NCI-H146 treated with DMSO at 0.1 percent for 48 hours (cell line): ENCODE measurements around the gene NEURL3.

ENCODE experiments used
- DNase-seq: peaks from one replicate; lab custom pipeline; 2025; ENCODE audit not compliant: unreplicated experiment; lab: John Stamatoyannopoulos, UW

The NEURL3 gene

DNA sequence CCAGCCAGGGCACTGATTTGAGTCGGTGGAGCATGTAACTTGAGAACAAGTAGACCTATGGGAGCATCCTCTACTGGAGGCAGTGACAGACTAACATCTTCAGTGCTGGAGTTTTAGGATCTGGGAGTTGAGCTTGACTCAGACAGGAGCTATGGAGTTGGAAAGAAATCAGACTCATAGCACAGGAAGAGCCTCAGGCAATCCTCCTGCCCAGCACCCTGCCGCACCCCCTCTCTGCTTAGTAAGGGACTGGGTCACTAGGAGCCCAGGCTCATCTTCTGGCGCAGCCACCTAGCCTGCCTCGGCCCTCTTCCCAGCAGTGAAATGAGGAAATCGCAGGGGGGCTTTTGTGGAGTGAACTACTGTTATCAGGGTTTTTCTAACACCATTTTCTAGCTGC lies 35.0 kb upstream of the NEURL3 start:
- DNase-seq = no peak

- no peak for DNase-seq
Measured at GRCh38 chr2:96539215-96539920, 34.2 kb upstream of the NEURL3 start.

GRCh38 chr2:96538487-96539214 lies 33.5 kb upstream of the NEURL3 start:
- no peak for DNase-seq

- no peak for DNase-seq
Measured at GRCh38 chr2:96537734-96538486, 32.8 kb upstream of the NEURL3 start.

DNA sequence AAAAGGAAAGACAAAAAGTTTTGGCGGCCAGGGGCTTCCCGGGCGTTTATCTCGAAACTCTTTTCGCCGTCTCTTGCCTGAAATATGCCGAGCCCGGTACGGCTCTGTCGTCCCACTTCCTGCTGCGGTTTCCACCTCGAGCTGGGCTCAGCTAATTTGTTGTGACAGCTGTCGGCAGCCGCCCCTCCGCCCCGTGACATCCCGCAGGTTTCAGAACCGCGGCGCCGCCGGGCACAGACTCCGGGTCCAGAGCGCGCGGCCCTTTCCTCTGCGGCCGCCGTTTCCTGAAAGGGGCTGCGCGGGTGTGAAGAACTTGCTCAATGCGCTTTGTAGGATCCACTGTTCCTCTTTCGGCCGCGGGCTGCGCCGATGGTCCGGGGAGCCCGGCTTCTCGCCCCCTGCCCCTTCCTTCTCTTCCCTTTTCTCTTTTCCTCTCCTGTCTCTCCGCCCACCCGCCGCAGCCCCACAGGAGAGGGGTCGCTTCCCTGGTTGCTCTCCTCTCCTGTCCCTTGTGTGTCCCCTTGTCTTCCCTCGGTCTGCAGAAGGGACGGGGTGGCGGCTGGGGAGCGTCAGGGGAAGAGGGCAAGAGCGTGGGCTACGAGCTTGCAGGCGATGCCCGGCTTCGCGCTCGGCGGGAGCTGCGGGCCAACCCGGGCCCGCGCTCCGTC lies 32.0 kb upstream of the NEURL3 start:
- no peak for DNase-seq

DNA sequence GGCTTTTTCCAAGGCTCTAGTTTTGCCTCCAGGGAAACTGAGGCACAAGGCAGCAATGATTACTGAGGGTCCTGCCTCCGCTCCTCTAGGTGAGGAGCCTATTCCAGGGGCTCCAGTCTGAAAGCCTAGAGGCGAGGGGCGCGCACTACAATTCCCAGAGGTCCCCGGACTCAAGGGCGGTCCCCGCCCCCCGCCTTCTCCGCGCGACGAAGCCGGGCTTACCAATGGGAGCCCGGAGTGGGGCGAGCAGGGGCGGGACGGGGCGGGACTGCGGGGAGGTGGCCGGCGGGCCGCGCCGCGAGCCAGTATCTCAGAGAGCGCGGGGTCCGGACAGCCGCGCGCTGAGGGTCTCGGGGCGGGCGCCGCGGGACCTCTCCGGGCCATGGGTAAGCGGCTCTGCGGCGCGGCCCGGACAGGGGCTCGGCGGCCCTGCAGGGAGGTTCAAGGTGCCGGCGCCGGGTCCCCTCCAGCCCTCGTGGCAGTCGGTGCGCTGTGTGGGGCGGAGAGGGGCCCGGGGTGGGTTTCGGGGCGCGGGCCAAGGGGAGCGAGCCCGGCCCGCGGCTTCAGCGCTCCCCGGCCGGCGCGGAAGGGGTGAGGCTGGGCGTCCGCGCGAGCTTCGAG lies 31.4 kb upstream of the NEURL3 start, which contains the start of gene ARID5A:
Gene ARID5A (plus strand): TSS at position 308 of the 621 bp plus-strand sequence. CDS start 75 bp downstream, at position 383.
- peak; percentile 70 for DNase-seq

DNA sequence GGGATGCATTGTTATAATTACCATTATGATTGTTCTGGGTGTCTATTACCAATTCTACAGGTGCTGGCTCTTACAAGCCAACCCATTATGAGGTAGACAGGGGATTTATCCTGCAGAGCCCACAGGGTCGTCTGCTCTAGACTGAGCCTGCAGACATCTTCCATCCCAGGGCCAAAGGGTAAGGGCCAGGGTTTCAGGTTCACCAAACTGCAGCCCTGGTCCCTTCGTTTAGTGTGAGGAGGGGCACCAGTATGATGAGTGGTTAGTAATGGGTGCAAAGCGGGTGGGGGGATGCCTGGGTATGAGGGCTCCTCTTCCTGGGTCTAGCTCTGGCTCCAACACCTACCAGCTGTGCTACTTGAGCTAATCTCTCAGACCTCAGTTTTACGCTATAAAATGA lies 30.2 kb upstream of the NEURL3 start:
- no peak for DNase-seq

- DNase-seq = no peak
Measured at GRCh38 chr2:96534701-96535181, 29.6 kb upstream of the NEURL3 start.

DNA sequence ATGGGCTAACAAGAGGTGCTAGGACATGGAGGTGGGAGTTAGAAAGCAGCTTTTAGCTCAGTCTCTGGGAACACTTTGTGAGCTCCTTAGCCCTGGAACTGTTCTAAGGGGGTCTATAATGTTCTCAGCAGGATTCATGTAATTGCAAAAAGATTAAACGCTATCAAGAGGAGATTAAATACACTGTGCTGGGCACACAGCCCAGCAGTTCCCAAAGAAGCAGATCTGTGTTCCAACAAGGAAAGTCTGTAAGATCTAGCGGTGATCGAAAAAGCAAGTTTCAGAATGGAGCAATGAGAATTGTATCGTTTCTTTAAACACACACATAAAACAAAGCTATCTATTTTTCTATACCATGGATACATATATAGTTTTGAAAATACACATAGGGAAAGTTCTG lies 29.0 kb upstream of the NEURL3 start:
- DNase-seq = no peak

DNA sequence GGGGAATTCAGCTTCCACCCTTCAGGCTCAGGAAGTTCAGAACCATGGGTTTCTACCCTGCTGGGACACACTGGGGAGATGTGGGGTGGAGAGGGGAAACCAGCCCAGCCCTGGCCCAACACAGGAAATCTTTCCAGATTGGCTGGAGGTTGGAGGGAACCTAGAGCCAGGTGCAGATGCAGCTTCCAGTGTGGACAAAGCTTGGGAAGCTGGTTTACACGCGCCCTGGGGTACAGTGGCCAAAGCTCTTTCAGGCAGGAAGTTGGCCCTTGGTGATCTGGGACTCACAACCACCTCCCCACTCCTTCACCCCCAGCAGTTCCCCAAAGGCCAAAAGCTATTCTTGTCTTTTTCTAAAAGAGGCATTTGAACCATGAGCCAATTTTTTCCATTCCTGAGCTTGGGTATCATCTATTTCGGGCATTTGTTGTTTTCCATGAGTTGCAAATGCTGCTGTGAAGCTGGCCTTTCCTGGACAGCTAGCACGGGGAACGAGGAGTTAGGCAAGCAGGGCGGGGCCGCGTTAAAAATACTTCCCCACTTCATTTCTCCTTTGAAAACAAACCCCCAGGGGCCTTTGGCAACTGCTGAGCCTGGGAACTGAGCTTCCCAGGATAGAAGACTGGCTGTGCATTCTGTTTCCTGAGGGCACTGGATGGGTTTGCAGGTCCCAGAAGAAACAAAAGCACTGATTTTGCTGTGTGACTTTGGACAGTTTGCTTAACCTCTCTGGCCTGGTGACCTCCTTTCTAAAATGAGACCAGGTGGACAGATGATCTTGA lies 28.3 kb upstream of the NEURL3 start:
- no peak for DNase-seq

DNA sequence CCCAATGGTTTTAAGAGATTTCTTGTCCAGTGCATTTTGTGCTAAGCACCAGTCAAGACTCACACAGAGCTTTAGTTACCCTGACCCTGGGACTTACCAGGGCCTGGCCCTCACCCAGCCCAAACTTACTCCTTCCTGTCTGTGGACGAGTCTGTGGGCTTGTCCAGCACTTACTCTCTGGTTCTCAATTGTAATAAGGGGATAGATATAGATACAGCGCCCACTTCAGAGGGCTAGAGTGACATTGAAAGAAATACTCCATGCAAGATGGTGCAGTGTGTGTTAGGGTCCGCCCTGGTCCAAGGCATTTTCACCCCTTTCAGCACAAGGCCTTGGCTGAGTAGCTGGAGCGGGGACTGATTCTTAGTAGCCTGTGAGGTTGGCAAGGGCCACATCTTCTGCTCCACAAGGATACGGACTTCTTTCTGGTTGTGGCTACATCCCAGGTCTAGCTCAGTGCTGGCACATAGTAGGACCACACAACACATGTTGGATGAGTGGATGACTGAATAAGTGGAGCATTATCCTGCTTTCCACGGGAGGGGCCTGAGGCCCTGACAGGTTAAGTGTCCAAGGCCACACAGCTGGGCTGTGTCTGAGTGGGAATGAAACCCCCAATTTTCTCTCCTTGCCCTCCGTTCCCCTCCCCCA lies 27.6 kb upstream of the NEURL3 start:
- DNase-seq = no peak

GRCh38 chr2:96531872-96532505 lies 26.8 kb upstream of the NEURL3 start:
- peak; percentile 84 for DNase-seq

DNA sequence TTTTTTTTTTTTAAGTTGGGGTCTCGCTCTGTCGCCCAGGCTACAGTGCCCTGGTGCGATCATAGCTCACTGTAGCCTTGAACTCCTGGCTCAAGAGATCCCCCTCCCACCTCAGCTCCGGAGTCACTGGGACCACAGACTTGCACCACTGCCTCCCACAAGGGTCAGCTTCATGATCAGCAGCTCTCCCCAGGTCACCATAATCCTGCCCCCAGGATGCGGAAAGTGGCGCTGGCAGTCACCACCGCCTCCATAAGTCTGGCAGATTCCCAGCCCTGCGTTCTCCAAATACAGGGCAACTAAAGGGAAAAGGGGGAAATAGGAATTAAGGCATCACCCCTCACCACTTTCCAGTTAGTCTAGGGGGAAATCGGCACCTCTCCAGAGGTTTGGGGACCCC lies 26.2 kb upstream of the NEURL3 start:
- DNase-seq = no peak

DNA sequence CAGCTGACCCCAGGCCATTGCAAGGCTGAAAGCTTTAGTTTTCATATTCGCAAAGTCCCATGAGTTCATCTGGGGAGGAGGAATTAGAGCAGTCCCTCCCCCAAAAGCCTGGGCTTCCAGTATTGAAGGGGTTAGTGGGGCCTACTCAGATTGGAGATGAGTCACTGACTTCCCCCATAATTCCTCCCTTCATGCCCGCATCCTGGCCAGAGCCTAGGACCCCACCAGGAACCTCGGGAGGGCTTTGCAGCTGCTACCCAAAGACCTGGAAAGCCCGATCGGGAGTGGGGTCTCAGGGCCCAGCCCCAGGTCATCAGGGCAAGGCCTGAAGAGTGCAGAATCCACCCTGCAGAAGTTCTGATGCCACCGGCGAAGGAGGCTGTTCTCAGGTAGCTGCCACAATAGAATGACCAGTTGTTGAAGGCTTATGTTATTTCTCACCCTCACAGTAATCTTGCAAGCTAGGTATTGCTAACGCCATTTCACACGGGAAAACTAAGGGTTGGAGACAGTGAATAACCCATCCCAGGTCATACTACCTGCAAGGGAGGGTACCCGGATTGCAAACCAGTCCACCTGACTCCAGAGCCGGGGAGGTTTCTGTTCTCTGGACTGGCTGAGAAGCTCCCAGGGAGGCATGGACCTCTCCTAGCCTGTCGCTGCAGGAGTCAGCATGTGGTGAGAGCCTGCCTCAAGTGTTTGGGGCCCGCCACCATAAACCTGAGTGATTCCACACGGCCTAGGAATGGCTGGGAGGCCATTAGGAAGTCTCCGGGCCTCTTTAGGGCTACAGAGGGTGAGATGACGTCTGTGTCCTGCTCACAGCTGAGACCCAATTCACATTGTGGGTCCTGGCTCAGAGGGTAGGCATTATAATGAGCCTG lies 25.6 kb upstream of the NEURL3 start:
- DNase-seq = no peak

- DNase-seq = no peak
Measured at GRCh38 chr2:96530144-96530430, 24.9 kb upstream of the NEURL3 start.

- no peak for DNase-seq
Measured at GRCh38 chr2:96529376-96530143, 24.4 kb upstream of the NEURL3 start.

- DNase-seq = no peak
Measured at GRCh38 chr2:96528700-96529375, 23.7 kb upstream of the NEURL3 start.
